HT-29 (cell line): Measurements from ENCODE around the gene VEZF1. TPM values are rescaled to one million over a fixed set of nuclear protein-coding genes. Genes with fewer than 3 reads are reported as not detected.
A peak's percentile ranks its signal among the peaks of the same experiment; 100 is the strongest.
"Not testable (repeated sequence)": the region's sequence is repeated elsewhere in the genome, so short reads cannot be mapped to it uniquely, and the experiment has no call there.

Experiments
- DNase-seq: peaks from one replicate; pipeline ENCODE4 v3.0.0-alpha.2; 2015; ENCODE audit warnings: low spot score
- total RNA-seq: library from RNA; depleted of rRNA; stranded (reverse); fragments of >200 nt; shearing (Covaris generic); gene quantifications from 2 replicates; pipeline ENCODE4 v1.2.3, GENCODE V29; 2014

VEZF1 gene
- total RNA-seq, 1 experiment from 2014 or later = 47.5 TPM

- DNase-seq = not testable (repeated sequence)
These were observed 13.8 kb downstream of the VEZF1 start for GRCh38 chr17:57974053-57974824.

- DNase-seq = no peak
These were observed 15.9 kb downstream of the VEZF1 start for GRCh38 chr17:57972151-57972550.

- DNase-seq = no peak
These were observed 16.5 kb downstream of the VEZF1 start for GRCh38 chr17:57971572-57971971.

GRCh38 chr17:57970710-57971109, 17.3 kb downstream of the VEZF1 start:
- DNase-seq = peak; percentile 17

- no peak for DNase-seq
These were observed 19.6 kb downstream of the VEZF1 start for GRCh38 chr17:57968456-57968855.

- DNase-seq = no peak
These were observed 21.2 kb downstream of the VEZF1 start for GRCh38 chr17:57966875-57967274.

GRCh38 chr17:57966246-57966645, 21.8 kb downstream of the VEZF1 start:
- no peak for DNase-seq

- DNase-seq = no peak
These were observed 22.4 kb downstream of the VEZF1 start for GRCh38 chr17:57965521-57966160.

GRCh38 chr17:57963149-57963511, 24.9 kb downstream of the VEZF1 start:
- no peak for DNase-seq

GRCh38 chr17:57962279-57963148, 25.5 kb downstream of the VEZF1 start:
- no peak for DNase-seq

GRCh38 chr17:57959929-57960328, 28.1 kb downstream of the VEZF1 start:
- DNase-seq = no peak

- not testable (repeated sequence) for DNase-seq
These were observed 29.7 kb downstream of the VEZF1 start for GRCh38 chr17:57958391-57958790.

- DNase-seq = no peak
These were observed 30.2 kb downstream of the VEZF1 start for GRCh38 chr17:57957886-57958285.

GRCh38 chr17:57957120-57957850, 30.8 kb downstream of the VEZF1 start:
- DNase-seq = no peak

- DNase-seq = no peak
These were observed 31.5 kb downstream of the VEZF1 start for GRCh38 chr17:57956291-57957119.

- DNase-seq = peak; percentile 68
These were observed 32.7 kb downstream of the VEZF1 start, which contains the start of gene CUEDC1 for GRCh38 chr17:57955183-57955931. Gene CUEDC1, minus strand, starts transcription at chr17:57955412. Its CDS starts 69,848 bp downstream, at chr17:57885564.

- peak; percentile 69 for DNase-seq
These were observed 33.5 kb downstream of the VEZF1 start for GRCh38 chr17:57954397-57955182.

- DNase-seq = no peak
These were observed 34.2 kb downstream of the VEZF1 start for GRCh38 chr17:57953705-57954396.
